Natural killer cell (primary cell): ENCODE data around the gene WDR90. TPM values are rescaled to one million over a fixed set of nuclear protein-coding genes. Genes with fewer than 3 reads are reported as not detected.

Experiments
- ATAC-seq, 3 donors: fragments of 150-1000 bp in 2 of 3; fragments of 200-7000 bp in 1 of 3; cut with Tn5 transposase; 1 replicate in 1 of 3; 2 replicates in 2 of 3; pipeline ENCODE4 v1.10.0; 2021; ENCODE audit warnings: mild to moderate bottlenecking in 2 of 3, moderate library complexity in 2 of 3
- DNase-seq, 2 donors: peaks; one replicate each; pipeline versions ENCODE4 v3.0.0 to v3.0.0-alpha.2; 2013 to 2021; ENCODE audit warnings: mixed read lengths in 1 of 2
- H3K27ac ChIP-seq: one replicate; pipeline ENCODE4 v1.5.1; 2013; ENCODE audit warnings: mild to moderate bottlenecking, low read length
- H3K27me3 ChIP-seq: one replicate; pipeline ENCODE4 v1.6.1; 2013; ENCODE audit warnings: low read length; ENCODE audit not compliant: control insufficient read depth, insufficient read depth
- H3K36me3 ChIP-seq: one replicate; pipeline ENCODE4 v1.6.1; 2013; ENCODE audit warnings: low read length; ENCODE audit not compliant: control insufficient read depth, insufficient read depth
- H3K4me1 ChIP-seq: one replicate; pipeline ENCODE4 v1.6.1; 2013; ENCODE audit warnings: low read length; ENCODE audit not compliant: control insufficient read depth, insufficient read depth
- H3K4me3 ChIP-seq: one replicate; pipeline ENCODE4 v1.5.1; 2013; ENCODE audit warnings: low read length
- H3K9me3 ChIP-seq: one replicate; pipeline ENCODE4 v1.6.1; 2013; ENCODE audit warnings: low read length; ENCODE audit not compliant: control insufficient read depth, insufficient read depth
- H3K27ac Mint-ChIP-seq, 2 donors: one replicate each; pipeline ENCODE4 v1.8.0; 2022; ENCODE audit warnings: mild to moderate bottlenecking in 2 of 2, mixed read lengths in 2 of 2, moderate library complexity in 1 of 2
- H3K27me3 Mint-ChIP-seq, 2 donors: one replicate each; pipeline ENCODE4 v1.8.0; 2022; ENCODE audit warnings: low read depth in 2 of 2, mixed read lengths in 2 of 2
- H3K36me3 Mint-ChIP-seq: one replicate; pipeline ENCODE4 v1.8.0; 2022; ENCODE audit warnings: mixed read lengths
- H3K4me1 Mint-ChIP-seq, 2 donors: one replicate each; pipeline ENCODE4 v1.8.0; 2022; ENCODE audit warnings: mixed read lengths in 2 of 2
- H3K4me3 Mint-ChIP-seq: one replicate; pipeline ENCODE4 v1.8.0; 2022; ENCODE audit warnings: mild to moderate bottlenecking, moderate library complexity, mixed read lengths
- H3K9me3 Mint-ChIP-seq, 2 donors: one replicate each; pipeline ENCODE4 v1.8.0; 2022; ENCODE audit warnings: mixed read lengths in 2 of 2
- WGBS: methylation state at CpG from one replicate; pipeline ENCODE4 v1.1.7; 2013; ENCODE audit warnings: missing lambda C conversion rate; ENCODE audit not compliant: insufficient coverage; 5-methylcytosine and 5-hydroxymethylcytosine counted together
- intact Hi-C: fragments of 100-400 bp; cut with micrococcal nuclease; formaldehyde crosslinking; loops from one replicate; pipeline ENCODE4 v1.14.2; 2022
- total RNA-seq, 4 donors: library from RNA; stranded (reverse); fragments of 120-200 nt in 1 of 4; gene quantifications; one replicate each; pipeline versions ENCODE4 v1.2.3 to v1.2.4, GENCODE V29; 2013 to 2022
- TF ChIP-seq, protein P1 (sequence below): fragments of 200-600 bp; IDR thresholded peaks from one replicate; pipeline ENCODE4 v1.8.0; 2022; ENCODE audit warnings: antibody characterized with exemption

The WDR90 gene
- total RNA-seq, 3 donors from 2014 or later (not counting 1 experiment from before 2014, with no cell fraction given), result 16.7 to 22.8 (median 20.2) TPM

DNA sequence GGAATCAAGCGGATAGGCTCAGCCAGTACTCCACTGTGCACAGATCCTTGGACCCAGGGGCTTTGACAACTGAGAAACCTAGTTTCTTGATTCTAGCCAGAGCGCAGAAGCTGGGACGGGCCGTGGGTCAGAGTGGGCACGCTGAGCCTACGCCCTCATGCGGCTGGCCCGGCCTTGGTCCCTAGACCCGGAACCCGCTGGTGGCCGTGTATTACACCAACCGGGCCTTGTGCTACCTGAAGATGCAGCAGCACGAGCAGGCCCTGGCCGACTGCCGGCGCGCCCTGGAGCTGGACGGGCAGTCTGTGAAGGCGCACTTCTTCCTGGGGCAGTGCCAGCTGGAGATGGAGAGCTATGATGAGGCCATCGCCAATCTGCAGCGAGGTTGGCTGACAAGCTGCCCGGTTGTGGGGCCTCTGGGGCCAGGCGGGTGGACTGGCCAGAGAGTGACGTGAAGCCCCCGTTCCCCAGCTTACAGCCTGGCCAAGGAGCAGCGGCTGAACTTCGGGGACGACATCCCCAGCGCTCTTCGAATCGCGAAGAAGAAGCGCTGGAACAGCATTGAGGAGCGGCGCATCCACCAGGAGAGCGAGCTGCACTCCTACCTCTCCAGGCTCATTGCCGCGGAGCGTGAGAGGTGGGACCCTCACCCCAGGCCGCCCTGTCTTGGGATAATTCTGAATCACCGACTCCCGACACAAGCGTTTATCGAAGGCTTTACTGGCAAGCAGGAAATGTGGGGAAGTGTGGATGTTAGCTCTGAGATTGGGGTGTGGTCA lies 32.0 kb downstream of the WDR90 start:
- peak overlapping the region; percentile 63 for H3K27ac ChIP-seq
- Mint-ChIP-seq H3K4me3 (peak overlapping the region; percentile 67), H3K27me3 (no peaks in the 10 kb centered on the region), H3K4me1 (peaks cover 0 to 33% of the 10 kb centered on the region in 2 donors), H3K36me3 (no peaks in the 10 kb centered on the region), H3K9me3 (no peaks in the 10 kb centered on the region), H3K27ac (peak overlapping the region in 1 of 2 donors; percentile 67)
- WGBS, result 56% methylated on average over 44 of the region's 44 CpGs
- H3K27me3 ChIP-seq, result no peaks in the 10 kb centered on the region
- DNase-seq, result peak in 1 of 2 donors; percentile 40
- H3K36me3 ChIP-seq, result peaks cover 17% of the 10 kb centered on the region
- H3K4me3 ChIP-seq, result peak overlapping the region; percentile 71
- H3K4me1 ChIP-seq, result peaks cover 65% of the 10 kb centered on the region
- H3K9me3 ChIP-seq, result no peaks in the 10 kb centered on the region
- TF ChIP-seq, protein P1, sequence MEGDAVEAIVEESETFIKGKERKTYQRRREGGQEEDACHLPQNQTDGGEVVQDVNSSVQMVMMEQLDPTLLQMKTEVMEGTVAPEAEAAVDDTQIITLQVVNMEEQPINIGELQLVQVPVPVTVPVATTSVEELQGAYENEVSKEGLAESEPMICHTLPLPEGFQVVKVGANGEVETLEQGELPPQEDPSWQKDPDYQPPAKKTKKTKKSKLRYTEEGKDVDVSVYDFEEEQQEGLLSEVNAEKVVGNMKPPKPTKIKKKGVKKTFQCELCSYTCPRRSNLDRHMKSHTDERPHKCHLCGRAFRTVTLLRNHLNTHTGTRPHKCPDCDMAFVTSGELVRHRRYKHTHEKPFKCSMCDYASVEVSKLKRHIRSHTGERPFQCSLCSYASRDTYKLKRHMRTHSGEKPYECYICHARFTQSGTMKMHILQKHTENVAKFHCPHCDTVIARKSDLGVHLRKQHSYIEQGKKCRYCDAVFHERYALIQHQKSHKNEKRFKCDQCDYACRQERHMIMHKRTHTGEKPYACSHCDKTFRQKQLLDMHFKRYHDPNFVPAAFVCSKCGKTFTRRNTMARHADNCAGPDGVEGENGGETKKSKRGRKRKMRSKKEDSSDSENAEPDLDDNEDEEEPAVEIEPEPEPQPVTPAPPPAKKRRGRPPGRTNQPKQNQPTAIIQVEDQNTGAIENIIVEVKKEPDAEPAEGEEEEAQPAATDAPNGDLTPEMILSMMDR, result no peak
- intact Hi-C loops, result no loop called here
- ATAC-seq, result no peak

DNA sequence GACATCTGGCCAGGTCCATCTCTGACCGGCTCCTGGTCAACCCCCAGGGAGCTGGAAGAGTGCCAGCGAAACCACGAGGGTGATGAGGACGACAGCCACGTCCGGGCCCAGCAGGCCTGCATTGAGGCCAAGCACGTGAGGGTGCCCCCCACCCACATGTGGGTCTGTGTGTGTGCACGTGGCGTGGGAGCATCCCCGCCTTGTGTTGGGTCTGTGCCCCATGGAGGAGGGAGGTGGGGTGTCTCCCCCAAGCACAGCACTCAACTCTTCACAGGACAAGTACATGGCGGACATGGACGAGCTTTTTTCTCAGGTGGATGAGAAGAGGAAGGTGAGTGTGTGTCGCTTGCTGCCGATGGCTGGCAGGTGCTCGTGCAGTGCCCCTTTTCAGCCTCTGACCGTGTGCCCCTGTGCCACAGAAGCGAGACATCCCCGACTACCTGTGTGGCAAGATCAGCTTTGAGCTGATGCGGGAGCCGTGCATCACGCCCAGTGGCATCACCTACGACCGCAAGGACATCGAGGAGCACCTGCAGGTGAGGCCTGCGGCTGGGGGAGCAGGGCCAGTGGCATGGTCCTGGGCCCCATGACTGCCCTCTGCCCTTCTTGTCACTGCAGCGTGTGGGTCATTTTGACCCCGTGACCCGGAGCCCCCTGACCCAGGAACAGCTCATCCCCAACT lies 32.7 kb downstream of the WDR90 start:
- no peak overlapping the region for H3K4me3 ChIP-seq
- ATAC-seq (no peak), DNase-seq (no peak)
- H3K9me3 ChIP-seq, result no peaks in the 10 kb centered on the region
- H3K36me3 ChIP-seq, result peaks cover 21% of the 10 kb centered on the region
- Mint-ChIP-seq H3K4me3 (peak overlapping the region; percentile 70), H3K9me3 (no peaks in the 10 kb centered on the region), H3K27me3 (no peaks in the 10 kb centered on the region), H3K36me3 (no peaks in the 10 kb centered on the region), H3K4me1 (peaks cover 0 to 35% of the 10 kb centered on the region in 2 donors), H3K27ac (peak overlapping the region in 1 of 2 donors; percentile 9)
- TF ChIP-seq, protein P1, result no peak
- no peaks in the 10 kb centered on the region for H3K27me3 ChIP-seq
- intact Hi-C loops, result no loop called here
- no peak overlapping the region for H3K27ac ChIP-seq
- WGBS, result 83% methylated on average over 27 of the region's 28 CpGs
- peaks cover 66% of the 10 kb centered on the region for H3K4me1 ChIP-seq

DNA sequence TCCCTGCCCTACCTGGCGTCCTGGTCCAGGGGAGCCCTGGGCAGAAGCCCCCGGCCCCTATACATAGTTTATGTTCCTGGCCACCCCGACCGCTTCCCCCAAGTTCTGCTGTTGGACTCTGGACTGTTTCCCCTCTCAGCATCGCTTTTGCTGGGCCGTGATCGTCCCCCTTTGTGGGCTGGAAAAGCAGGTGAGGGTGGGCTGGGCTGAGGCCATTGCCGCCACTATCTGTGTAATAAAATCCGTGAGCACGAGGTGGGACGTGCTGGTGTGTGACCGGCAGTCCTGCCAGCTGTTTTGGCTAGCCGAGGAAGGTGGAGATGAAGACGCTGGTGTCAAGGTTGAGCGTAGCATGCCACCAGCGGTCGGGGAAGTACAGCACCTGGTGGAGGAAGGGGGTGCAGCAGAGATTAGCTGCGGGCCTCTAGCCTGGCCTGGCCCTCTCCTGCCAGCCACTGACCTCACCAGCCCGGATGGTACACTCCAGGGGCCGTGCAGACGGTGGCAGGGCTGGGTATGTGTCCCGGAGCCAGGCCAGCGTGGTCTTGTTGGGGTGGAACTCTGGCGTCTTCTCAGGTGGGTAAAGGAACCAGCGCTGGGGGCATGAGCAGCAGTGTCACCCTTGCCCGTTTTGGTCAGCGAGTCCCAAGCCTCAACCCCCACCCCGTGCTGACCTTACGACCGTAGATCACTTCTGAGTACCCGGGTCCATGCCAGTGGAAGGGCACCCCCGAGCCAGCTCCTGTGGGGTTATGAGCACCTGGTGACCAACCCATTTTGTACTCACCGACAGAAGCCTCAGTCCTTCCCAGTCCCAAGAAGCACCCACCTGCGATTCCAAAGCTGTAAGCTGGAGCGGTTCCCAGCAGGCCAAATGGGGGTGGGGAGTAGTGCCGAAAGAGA lies 33.6 kb downstream of the WDR90 start:
- Mint-ChIP-seq H3K9me3 (no peaks in the 10 kb centered on the region), H3K4me1 (peaks cover 0 to 35% of the 10 kb centered on the region in 2 donors), H3K36me3 (no peaks in the 10 kb centered on the region), H3K27me3 (no peaks in the 10 kb centered on the region), H3K4me3 (peak overlapping the region; percentile 70), H3K27ac (peak overlapping the region; percentile 11 to 85)
- Histone ChIP-seq H3K4me3 (no peak overlapping the region), H3K36me3 (peaks cover 21% of the 10 kb centered on the region), H3K27me3 (no peaks in the 10 kb centered on the region), H3K9me3 (no peaks in the 10 kb centered on the region), H3K4me1 (peaks cover 60% of the 10 kb centered on the region), H3K27ac (no peak overlapping the region)
- intact Hi-C loops, result no loop called here
- no peak for ATAC-seq
- TF ChIP-seq, protein P1, result no peak
- no peak for DNase-seq
- WGBS, result 91% methylated on average over 36 of the region's 36 CpGs
